Nephron progenitor cell (in vitro differentiated cells): ENCODE data around the gene ESAM.

Experiments used
- DNase-seq: peaks from one replicate; pipeline ENCODE4 v3.0.0; 2021
- H3K27ac Mint-ChIP-seq: 2 replicates; pipeline ENCODE4 v1.8.0; 2021; ENCODE audit warnings: mild to moderate bottlenecking, moderate library complexity, mixed read lengths
- H3K27me3 Mint-ChIP-seq: 2 replicates; pipeline ENCODE4 v1.8.0; 2021; ENCODE audit warnings: mild to moderate bottlenecking, low read depth, mixed read lengths; ENCODE audit not compliant: poor library complexity
- H3K36me3 Mint-ChIP-seq: 2 replicates; pipeline ENCODE4 v1.8.0; 2021; ENCODE audit warnings: low read depth, mixed read lengths
- H3K4me1 Mint-ChIP-seq: 2 replicates; pipeline ENCODE4 v1.8.0; 2021; ENCODE audit warnings: mixed read lengths
- H3K4me3 Mint-ChIP-seq: 2 replicates; pipeline ENCODE4 v1.8.0; 2021; ENCODE audit warnings: mild to moderate bottlenecking, moderate library complexity, mixed read lengths
- H3K9me3 Mint-ChIP-seq: 2 replicates; pipeline ENCODE4 v1.8.0; 2021; ENCODE audit warnings: mild to moderate bottlenecking, moderate library complexity, mixed read lengths
- CTCF ChIP-seq: fragments of 200-600 bp; sonication (generic); IDR thresholded peaks from 2 replicates; pipeline ENCODE4 v1.5.0; 2021; ENCODE audit warnings: antibody characterized with exemption

ESAM gene

DNA sequence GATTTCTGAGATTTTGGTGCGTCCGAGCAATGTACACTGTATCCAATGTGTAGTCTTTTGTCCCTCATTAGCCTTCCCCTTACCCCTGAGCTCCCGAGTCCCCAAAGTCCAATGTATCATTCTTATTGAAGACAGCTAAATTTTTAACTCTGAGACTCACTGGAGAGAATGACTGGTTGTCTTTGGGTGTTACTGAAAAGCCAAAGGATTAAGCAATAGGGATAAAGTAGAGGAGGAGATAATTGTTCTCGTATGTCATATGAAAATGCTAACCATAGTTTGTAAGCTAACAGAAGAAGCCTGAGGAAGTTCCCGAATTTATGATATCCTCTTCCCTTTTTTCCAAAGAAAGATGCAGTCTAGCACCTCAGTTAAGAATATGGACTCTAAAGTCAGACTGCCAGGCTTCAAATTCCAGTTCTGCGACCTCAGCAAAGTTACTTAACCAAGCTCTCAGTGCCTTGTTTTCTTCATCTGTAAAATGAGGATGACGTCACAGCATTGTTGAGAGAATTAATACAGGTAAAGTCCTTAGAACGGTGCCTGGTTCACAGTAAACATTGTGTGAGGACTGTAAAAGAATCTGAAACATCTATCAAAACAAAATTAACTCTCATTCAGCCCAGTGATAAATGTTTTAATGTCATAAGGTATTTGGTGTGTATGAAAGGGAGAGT lies 39.7 kb upstream of the ESAM start:
- TF ChIP-seq CTCF = no peak
- Mint-ChIP-seq H3K9me3 (peaks cover 2% of the 10 kb centered on the region), H3K27ac (no peak overlapping the region), H3K36me3 (peaks cover 26% of the 10 kb centered on the region), H3K27me3 (peaks cover 4% of the 10 kb centered on the region), H3K4me3 (peak overlapping the region; percentile 90), H3K4me1 (peaks cover 48% of the 10 kb centered on the region)
- DNase-seq = no peak

- peak overlapping the region; percentile 90 for H3K4me3 Mint-ChIP-seq
- H3K27ac Mint-ChIP-seq = peak overlapping the region; percentile 97
- peaks cover 4% of the 10 kb centered on the region for H3K27me3 Mint-ChIP-seq
- peaks cover 54% of the 10 kb centered on the region for H3K4me1 Mint-ChIP-seq
- no peak for DNase-seq
- peaks cover 18% of the 10 kb centered on the region for H3K36me3 Mint-ChIP-seq
- TF ChIP-seq CTCF = no peak
- H3K9me3 Mint-ChIP-seq = no peaks in the 10 kb centered on the region
Measured at GRCh38 chr11:124801014-124801413, 38.9 kb upstream of the ESAM start.

DNA sequence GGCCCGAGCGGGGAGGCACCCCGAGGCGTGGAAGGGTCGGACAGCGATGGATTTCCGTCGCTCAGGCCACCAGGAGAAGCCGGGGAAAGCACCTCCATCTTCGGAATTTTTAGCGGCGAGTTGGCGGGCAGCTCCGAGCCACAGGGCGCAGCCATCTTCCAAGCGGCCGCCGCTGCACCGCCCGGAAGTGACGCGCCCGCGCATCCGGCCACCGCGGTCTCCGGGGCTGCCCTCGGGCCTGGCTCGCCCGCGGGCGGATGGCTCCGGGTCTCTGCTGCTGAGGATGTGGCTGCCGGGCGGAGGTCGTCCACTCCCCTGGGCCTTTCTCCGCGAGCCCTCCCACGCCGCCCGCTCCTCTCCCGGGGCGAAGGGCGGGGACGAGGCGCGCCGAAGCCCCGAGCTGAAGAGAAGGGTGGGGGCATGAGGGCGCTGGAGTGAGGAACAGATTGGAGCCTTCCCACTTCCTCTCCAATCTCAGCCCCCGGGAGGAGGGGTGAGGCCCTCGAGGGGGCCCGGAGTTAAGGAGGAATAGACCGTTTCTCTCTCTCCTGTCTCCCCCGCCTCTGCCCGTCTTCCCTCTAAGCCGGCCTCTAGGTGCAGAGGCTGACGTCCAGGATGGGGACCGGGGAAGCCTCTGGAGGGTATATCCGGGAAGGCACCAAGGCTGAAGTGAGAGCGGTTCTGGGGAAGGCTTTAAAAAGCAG lies 38.3 kb upstream of the ESAM start, which contains the start of gene MSANTD2:
Gene MSANTD2 (minus strand): TSS at position 181 of the 704 bp plus-strand sequence. CDS start 26 bp downstream, at position 155.
- Mint-ChIP-seq H3K27me3 (peaks cover 4% of the 10 kb centered on the region), H3K4me1 (peaks cover 58% of the 10 kb centered on the region), H3K4me3 (peak within 1 kb of the TSS; percentile 91), H3K36me3 (peaks cover 12% of the 10 kb centered on the region), H3K27ac (peak within 1 kb of the TSS; percentile 99), H3K9me3 (no peaks in the 10 kb centered on the region)
- no peak for TF ChIP-seq CTCF
- peak; percentile 88 for DNase-seq

DNA sequence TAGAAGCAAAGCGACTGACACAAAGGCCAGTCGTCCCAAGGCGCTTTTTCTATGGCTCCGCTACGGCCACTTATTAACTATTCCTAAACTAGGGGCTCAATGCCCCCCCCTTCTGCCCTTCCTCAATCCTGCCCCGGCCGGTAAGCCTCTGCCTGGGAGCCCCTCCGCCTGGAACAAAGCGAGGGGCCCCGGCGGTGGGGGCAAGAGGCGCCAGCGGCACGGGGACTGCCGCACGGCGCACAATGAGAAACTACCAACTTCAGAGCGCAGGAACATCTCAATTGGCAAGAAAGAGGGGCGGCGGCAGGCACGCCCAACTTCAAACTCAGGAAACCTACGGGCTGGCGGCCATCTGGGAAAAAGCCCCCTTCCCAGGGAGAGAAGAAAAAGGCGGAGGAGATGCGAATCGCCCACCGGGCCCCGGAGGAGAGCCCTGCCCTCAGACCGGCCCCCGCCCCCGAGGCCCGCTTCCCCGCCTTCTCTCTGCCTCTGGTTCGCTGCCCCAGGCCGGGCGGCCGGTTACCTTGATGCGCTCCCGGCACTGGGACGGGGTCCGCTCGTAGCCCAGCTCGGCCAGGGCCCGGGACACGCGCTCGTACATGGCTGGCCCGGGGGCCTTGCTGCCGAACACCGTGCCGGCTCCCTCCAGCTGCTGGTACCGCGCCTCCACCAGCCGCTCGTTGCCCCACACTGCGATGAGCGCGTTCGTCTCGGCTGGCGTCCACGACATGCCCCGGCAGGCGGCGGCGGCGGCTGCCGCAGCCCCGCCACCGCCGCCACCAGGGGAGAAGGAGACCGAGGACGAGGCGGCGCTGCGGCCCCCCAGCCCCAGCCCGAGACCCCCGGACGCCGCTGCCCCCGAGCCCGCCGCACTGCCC lies 37.5 kb upstream of the ESAM start:
- peak; percentile 62 for DNase-seq
- Mint-ChIP-seq H3K27me3 (no peaks in the 10 kb centered on the region), H3K9me3 (no peaks in the 10 kb centered on the region), H3K27ac (peak overlapping the region; percentile 99), H3K4me1 (peaks cover 58% of the 10 kb centered on the region), H3K36me3 (peaks cover 4% of the 10 kb centered on the region), H3K4me3 (peak overlapping the region; percentile 91)
- TF ChIP-seq CTCF = no peak

DNA sequence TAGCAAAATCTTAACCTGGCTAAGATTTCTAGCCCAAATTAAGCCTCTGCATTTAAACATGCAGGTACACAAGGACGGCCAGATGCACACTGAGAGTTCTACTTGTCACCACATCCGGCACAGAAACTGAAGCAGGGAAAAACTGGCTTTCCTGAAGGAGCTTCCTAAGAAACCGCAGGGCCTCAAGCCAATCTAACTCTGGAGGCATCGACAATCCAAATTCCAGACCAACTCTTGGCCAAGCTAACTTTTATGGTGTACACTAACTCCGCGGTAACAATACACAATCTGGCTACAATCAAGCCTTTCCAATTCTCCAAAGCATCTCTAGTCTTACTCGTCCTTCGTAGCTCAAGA lies 36.9 kb upstream of the ESAM start:
- TF ChIP-seq CTCF = no peak

More for the DNA sequence above, 36.9 kb upstream of the ESAM start:
- H3K4me1 Mint-ChIP-seq = peaks cover 58% of the 10 kb centered on the region
- no peaks in the 10 kb centered on the region for H3K9me3 Mint-ChIP-seq
- peak overlapping the region; percentile 99 for H3K27ac Mint-ChIP-seq
- H3K27me3 Mint-ChIP-seq = no peaks in the 10 kb centered on the region
- no peaks in the 10 kb centered on the region for H3K36me3 Mint-ChIP-seq
- peak overlapping the region; percentile 91 for H3K4me3 Mint-ChIP-seq
- peak; percentile 9 for DNase-seq
